Measurements from ENCODE around the gene ABHD12. TPM values are rescaled to one million over a fixed set of nuclear protein-coding genes. Genes with fewer than 3 reads are reported as not detected.

ABHD12 gene
- total RNA-seq, 1 donor = 38.4 TPM

- H3K4me3 ChIP-seq (ENCODE audit: low read depth, low read length) = no peak overlapping the region
- TF ChIP-seq CTCF (IDR thresholded peaks at IDR 0.05; ENCODE audit: insufficient read depth, low read depth, low read length) = no peak
- DNase-seq (ENCODE audit: low read depth) = no peak
Observed at GRCh38 chr20:25281541-25281991, 109.1 kb downstream of the ABHD12 start.

GRCh38 chr20:25280574-25281535, 109.8 kb downstream of the ABHD12 start:
- no peak for TF ChIP-seq CTCF (IDR thresholded peaks at IDR 0.05; ENCODE audit: insufficient read depth, low read depth, low read length)
- H3K4me3 ChIP-seq (ENCODE audit: low read depth, low read length) = no peak overlapping the region
- DNase-seq (ENCODE audit: low read depth) = no peak

GRCh38 chr20:25280051-25280573, 110.5 kb downstream of the ABHD12 start:
- TF ChIP-seq CTCF (IDR thresholded peaks at IDR 0.05; ENCODE audit: insufficient read depth, low read depth, low read length) = no peak
- H3K4me3 ChIP-seq (ENCODE audit: low read depth, low read length) = no peak overlapping the region
- DNase-seq (ENCODE audit: low read depth) = no peak

GRCh38 chr20:25279403-25279802, 111.2 kb downstream of the ABHD12 start:
- H3K4me3 ChIP-seq (ENCODE audit: low read depth, low read length) = no peak overlapping the region
- no peak for DNase-seq (ENCODE audit: low read depth)
- no peak for TF ChIP-seq CTCF (IDR thresholded peaks at IDR 0.05; ENCODE audit: insufficient read depth, low read depth, low read length)

- TF ChIP-seq CTCF (IDR thresholded peaks at IDR 0.05; ENCODE audit: insufficient read depth, low read depth, low read length) = no peak
- DNase-seq (ENCODE audit: low read depth) = no peak
- no peak overlapping the region for H3K4me3 ChIP-seq (ENCODE audit: low read depth, low read length)
Observed at GRCh38 chr20:25278636-25279361, 111.8 kb downstream of the ABHD12 start.

- DNase-seq (ENCODE audit: low read depth) = no peak
- TF ChIP-seq CTCF (IDR thresholded peaks at IDR 0.05; ENCODE audit: insufficient read depth, low read depth, low read length) = no peak
- no peak overlapping the region for H3K4me3 ChIP-seq (ENCODE audit: low read depth, low read length)
Observed at GRCh38 chr20:25277941-25278521, 112.6 kb downstream of the ABHD12 start.

Measured in fibroblast of villous mesenchyme (primary cell).